Femur (tissue), 1 donor: ENCODE results near the gene DDOST.
"Not testable (repeated sequence)": the region's sequence is repeated elsewhere in the genome, so short reads cannot be mapped to it uniquely, and the experiment has no call there.

Experiments
- DNase-seq: peaks from one replicate; pipeline ENCODE4 v3.0.0-alpha.2; 2017

The DDOST gene

DNA sequence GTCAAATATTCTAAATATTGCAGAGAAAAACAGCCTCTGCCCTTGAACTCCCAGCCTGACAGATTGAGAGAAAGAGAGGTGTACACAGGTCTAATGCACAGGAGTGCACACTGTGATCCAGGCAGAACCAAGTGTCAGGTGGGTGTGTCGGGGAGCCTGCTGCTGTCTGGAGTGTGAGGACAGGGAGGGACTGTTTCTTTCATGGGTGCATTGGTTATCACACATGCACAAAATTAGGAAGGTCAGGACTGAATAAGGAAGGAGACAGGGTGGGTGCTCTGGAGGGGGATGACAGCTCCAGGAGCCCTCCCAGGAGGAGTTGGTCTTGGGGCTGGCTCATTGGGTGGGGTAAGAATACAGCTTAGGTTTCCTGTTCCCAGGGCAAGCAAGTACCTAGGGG lies 41.2 kb downstream of the DDOST start:
- no peak for DNase-seq

DNA sequence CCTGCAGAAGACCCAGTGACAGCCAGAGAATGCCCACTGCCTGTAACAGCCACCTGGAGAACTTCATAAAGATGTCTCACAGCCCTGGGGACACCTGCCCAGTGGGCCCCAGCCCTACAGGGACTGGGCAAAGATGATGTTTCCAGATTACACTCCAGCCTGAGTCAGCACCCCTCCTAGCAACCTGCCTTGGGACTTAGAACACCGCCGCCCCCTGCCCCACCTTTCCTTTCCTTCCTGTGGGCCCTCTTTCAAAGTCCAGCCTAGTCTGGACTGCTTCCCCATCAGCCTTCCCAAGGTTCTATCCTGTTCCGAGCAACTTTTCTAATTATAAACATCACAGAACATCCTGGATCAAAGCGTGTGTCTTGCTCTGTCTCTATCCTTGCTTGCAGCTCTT lies 42.6 kb downstream of the DDOST start:
- no peak for DNase-seq

DNA sequence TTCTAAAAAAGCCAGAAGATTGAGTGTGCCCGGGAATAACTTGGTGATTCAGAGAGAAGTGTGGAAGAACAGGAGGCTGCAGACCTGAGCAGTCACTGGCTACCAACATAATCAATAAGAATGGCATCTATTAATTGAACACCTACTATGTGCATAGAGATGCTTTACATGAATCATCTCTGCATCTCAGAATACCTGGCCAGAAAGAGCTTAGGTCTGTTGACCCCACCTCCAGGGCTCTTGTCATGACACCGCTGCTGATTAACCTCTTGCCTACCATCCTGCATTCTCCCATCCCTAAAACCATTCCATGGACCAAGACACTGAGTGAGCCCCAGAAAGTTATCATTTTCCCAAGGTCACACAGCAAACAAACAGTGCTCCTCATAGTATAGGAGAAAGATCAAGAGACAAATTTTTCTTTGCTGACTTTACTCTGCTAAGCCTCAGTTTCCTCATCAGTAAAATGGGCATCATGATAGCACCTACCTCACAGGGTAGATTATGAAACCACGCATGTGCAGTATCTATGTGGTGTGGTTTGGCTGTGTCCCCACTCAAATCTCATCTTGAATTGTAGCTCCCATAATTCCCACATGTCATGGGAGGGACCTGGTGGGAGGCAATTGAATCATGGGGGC lies 44.2 kb downstream of the DDOST start:
- no peak for DNase-seq

DNA sequence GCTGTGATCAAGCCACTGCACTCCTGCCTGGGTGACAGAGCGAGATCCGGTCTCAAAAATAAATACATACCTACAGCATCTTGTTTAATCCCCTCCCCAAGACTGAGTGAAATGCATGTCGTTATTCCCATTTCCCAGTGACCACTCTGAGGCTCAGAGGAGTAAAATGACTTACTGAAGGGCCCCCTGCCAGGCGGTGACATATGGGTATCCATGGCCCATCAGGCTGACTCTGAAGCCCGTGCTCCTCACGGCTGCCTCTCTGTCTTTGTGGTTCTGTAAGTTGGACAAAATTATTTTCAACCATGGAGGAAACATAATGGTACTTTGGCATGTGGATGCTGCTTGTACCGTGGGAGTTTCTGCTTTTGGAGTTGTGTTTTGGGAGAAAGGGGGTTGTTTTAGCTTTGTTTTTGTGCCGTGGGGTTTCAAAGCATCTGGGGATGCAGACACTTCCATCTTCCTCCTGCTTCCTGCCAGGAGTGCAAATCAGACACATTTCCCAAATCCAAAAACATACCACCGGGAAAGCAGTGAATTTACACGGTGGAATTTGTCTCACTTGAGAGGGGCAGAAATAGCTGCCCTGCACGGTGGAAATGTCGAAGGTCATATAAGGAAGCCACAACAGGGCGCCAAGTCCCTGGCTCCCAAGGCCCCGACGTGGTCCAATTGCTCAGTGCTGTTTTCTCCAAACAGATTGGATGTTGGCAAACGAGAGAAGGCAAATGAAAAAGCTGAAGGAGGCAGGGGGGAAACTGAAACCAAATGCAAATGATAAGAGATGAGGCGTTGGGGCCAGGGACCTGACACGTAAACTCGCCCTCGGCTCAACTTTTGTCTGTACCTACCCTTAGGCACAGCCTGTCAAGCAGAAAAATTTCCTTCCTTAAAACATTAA lies 45.0 kb downstream of the DDOST start:
- DNase-seq, result no peak

DNA sequence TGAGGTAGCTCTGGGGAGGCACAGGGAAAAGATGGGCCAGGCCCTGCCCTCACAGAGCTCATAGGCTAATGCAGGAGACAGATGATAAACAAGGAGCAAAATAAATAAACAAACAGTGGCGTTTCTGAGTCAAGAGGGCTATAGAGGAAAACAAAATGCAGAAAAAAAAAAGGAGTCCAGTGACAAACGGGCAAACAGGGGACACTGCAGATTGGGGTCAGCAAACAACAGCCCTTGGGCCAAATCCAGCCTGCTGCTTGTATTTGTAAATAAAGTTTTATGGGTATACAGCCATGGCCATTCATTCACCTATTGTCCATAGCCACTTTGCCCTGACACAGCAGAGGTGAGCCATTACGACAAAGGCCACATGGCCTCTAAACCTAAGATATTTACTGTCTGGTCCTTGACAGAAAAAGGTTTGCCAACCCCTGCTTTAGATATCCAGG lies 47.0 kb downstream of the DDOST start:
- no peak for DNase-seq

DNA sequence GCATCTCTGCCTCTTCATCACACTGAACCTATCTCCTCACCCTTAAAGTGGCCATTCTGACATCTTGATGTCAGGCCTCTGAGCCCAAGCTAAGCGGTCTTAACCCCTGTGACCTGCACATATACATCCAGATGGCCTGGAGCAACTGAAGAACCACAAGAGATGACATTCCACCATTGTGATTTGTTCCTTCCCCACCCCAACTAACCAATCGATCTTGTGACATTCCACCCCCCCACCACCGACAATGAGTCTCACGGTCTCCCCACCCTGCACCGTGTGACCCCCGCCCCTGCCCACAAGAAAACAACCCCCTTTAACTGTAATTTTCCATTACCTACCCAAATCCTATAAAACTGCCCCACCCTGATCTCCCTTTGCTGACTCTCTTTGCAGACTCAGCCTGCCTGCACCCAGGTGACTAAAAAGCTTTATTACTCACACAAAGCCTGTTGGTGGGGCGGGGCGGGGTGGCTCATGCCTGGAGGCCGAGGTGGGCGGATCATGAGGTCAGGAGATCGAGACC lies 48.9 kb downstream of the DDOST start:
- no peak for DNase-seq

DNA sequence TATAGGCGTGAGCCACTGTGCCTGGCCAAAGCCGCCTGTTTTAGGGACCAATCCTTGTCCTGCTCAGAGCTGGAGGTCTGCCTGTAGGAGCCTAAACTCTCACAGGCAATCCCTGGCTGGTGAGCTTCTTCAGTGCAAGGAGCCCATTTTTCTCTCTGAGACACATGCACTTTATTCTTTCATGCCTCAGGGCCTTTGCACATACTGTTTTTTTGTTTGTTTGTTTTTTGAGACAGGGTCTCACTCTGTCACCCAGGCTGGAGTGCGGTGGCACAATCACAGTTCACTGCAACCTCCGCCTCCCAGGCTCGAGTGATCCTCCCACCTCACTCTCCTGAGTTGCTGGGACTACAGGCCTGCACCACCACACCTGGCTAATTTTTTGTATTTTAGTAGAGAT lies 49.5 kb downstream of the DDOST start:
- no peak for DNase-seq

DNA sequence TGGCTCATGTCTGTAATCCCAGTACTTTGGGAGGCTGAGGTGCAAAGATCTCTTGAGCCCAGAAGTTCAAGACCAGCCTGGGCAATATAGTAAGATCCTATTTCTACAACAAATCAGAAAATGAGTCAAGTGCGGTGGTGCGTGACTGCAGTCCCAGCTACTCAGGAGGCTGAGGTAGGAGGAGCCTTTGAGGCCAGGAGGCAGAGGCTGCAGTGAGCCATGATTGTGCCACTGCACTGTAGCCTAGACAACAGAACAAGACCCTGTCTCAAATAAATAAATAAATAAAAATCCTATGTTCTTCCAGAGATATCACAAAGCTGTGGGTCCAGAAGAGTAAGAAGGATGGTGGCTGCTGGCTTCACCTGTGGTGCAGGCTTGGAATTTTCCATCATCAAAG lies 50.2 kb downstream of the DDOST start:
- no peak for DNase-seq

DNA sequence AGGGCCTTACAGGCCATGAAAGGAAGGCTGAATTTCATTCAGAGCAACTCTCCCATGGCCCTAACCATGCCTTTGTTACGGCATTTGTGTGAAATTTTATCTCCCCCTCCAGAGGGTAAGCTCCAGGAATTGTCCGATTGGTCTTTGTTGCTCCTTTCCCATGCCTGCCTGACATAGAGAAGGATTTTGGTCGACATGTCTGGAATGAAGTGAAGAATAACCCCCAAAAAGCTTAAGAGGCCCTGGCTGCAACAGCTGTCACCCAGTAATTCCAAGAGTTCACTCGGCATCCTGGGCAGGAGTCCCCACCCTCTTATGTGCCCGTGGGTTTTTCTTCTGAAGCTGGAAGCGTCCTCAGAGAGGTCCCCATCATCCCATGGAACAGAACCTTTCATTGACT lies 51.6 kb downstream of the DDOST start:
- no peak for DNase-seq

DNA sequence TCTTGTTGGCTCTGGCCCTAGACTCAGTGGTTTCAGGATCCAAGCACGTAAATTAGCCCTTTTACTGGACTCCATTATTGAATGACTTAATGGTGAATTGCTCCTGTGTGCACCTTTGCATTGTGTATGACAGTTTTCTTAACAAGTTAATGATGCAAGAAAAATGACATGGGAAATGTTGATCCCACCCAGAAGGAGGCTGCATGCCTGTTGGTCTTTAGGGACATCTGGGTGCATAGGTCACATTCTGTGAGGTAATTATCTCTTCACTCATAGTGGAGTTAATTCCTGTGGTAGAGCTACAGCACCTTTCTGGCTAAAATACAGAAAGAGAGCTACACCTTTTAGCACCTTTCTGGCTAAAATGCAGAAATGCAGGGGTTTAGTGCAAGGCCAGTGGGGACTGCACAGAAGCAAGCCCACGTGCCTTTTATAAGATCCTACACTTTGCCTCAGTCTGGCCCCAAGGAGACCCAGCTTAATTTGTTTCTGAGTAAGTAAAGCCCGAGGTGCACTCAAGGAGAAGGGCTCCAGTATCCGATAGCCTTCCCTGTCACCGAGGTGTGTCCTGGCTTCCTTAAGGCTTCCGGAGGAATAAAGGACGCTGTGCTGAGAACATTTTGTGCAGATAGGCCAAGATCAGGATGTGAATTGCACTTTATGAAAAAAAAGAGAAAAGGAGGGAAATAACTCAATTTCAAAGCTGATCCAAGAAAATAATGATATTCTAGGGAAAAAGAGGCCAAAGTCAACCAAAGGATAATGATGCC lies 54.2 kb downstream of the DDOST start:
- not testable (repeated sequence) for DNase-seq

DNA sequence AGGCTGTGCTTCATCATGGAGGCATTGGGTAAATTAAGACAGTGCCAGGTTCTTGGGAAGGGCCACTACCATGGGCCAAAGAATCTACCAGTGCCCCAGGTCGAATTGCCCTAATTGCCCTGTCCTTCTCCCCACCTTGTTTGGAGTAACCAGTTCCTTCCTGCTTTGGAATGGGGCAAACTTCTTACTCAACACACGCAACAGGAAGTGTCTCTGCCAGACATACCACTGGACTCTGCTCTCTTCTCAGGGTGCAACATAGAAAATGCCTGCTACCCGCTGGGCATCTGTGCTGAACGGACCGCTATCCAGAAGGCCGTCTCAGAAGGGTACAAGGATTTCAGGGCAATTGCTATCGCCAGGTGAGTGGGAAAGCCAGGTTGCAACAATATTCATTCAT lies 56.5 kb downstream of the DDOST start:
- DNase-seq, result no peak

DNA sequence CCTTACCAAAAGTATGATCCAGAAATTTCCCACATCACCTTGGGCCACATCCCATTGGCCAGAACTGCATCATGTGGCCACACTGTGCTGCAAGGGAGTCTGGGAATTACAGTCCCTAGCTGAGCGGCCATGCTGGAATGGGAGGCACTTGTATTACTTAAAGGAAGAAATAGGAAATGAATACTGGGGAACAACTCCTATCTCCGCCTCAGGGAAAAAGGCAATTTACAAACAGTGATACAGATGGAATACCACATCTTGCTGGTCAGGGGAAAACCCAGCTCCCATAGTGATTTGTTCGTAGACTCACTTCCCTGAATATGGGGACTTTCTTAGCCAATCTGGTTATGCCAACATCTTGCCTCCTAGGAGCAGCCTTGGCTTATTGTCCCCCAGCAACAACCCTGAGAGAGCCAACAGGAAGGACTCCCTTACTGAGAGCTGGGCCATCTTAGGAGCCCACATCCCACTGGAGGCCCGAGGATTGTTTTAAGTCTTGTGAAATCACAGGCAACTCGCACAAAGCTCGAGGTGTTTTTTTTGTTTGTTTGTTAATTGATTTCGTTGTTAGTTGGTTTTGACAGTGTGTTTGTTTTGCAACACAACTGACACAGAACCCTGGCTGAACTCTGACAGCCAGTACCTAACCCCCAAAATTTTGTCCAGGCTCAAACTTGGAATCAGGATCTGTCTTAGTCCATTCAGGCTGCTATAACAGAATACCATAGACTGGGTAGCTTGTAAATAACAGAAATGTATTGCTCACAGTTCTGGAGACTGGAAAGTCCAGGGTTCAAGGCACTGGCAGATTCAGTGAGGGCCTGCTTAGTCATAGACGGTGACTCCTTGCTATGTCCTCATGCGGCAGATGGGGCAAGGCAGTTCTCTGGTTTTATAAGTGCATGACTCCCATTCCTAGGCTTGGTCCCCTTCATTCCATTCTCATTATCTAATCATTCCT lies 57.4 kb downstream of the DDOST start:
- no peak for DNase-seq

DNA sequence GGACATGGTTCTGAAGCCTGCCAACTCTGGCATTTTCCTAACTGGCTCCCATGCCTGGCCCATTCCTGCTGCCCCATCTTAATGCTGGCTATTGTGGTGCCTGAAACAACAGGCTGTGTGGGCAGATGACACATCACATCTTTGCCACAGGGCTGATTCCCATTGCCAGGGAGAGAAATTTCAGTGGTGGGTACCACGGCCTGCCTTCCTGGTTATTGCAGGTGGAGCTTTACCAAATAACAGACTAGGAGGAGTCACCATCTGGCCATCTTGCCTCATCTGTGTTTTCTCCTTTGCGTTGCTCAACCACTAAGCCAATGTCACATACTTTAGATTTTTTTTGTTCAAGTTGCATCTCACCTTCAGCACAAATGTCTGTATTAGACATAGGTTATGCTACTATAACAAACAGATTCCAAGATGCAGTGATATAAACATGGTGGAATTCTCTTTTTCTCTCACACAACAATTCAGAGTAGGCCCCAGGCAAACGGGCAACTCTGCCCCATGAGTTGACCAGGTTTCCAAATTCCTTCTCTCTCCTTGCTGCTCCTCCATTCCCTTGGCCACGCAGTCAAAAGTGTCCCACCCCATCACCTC lies 58.2 kb downstream of the DDOST start:
- DNase-seq, result no peak
